ENCODE measurements around the gene DCUN1D3. TPM values are rescaled to one million over a fixed set of nuclear protein-coding genes. Genes with fewer than 3 reads are reported as not detected.
"Not testable (repeated sequence)": the region's sequence is repeated elsewhere in the genome, so short reads cannot be mapped to it uniquely, and the experiment has no call there.

DCUN1D3 gene, protein sequence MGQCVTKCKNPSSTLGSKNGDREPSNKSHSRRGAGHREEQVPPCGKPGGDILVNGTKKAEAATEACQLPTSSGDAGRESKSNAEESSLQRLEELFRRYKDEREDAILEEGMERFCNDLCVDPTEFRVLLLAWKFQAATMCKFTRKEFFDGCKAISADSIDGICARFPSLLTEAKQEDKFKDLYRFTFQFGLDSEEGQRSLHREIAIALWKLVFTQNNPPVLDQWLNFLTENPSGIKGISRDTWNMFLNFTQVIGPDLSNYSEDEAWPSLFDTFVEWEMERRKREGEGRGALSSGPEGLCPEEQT
- 10 to 100 TPM; 18.3 to 37.4 (median 27.8) TPM for total RNA-seq

DNA sequence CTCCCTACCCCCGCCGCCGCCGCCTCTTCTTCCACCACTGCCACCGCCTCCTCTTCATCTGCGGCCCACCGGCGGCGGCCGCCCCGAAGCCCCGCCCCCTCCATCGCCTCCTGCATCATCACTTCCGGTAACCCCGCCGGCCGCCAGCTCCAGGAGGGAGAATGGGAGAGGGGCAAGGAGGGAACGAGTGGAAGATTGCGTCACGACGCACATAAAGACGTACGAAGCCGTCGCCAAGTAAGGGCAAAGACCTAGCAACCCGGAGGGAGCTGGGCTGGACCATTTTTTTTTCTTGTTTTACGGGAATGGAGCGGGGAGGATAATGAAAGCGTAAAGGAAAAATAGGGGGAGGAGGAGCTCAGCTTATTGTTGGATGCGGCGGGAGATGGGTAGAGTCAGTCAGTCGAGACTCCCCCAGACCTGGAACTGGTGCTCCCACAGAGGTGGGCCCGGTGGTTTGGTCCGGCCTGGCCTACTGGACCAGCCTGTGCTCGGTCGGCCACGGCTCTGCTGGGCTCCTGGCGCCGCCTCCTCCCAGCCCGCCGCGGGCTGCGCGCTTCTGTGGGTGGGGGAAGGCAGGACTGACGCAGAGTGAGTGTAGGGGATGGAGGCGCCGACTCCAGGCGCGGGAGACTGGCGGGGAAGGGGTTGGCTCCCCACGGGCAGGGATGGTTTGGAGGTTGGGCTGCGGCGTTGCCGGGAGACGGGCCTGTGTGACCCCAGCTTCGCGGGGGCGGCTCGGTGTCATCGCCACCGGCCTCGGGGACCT is at the start of gene DCUN1D3, which contains the start of gene LYRM1:
Gene DCUN1D3, minus strand, starts transcription at position 60 of the 769 bp plus-strand sequence. CDS start 37,820 bp downstream, outside the sequence.
Gene LYRM1, plus strand, starts transcription at position 473 of the 769 bp plus-strand sequence. CDS start 14,785 bp downstream, outside the sequence.
- Histone ChIP-seq H3K4me1 (peaks cover 67 to 84% (median 77%) of the 10 kb centered on the region in 4 donors), H3K27me3 (no peaks in the 10 kb centered on the region), H3K9me3 (no peaks in the 10 kb centered on the region), H3K36me3 (peaks cover 0 to 18% (median 10%) of the 10 kb centered on the region in 4 donors), H3K4me3 (peak within 1 kb of the TSS; percentile 60 to 96 (median 76)), H3K27ac (replicated peaks in 1 of 4) (peak within 1 kb of the TSS; percentile 93 to 99 (median 99))
- intact Hi-C loops (cut with DNase I) = loop anchor here (1.0 kb wide), 1 partner anchor 49 kb away; no protein-coding TSS in a partner anchor
- TF ChIP-seq EP300 (IDR thresholded peaks at IDR 0.05) (peak; percentile 83), POLR2AphosphoS5 (IDR thresholded peaks at IDR 0.05) (peak in 1 of 2 donors; percentile 83), POLR2A (IDR thresholded peaks at IDR 0.05; ENCODE audit: low read depth) (peak; percentile 88)
- TF ChIP-seq, protein P1, sequence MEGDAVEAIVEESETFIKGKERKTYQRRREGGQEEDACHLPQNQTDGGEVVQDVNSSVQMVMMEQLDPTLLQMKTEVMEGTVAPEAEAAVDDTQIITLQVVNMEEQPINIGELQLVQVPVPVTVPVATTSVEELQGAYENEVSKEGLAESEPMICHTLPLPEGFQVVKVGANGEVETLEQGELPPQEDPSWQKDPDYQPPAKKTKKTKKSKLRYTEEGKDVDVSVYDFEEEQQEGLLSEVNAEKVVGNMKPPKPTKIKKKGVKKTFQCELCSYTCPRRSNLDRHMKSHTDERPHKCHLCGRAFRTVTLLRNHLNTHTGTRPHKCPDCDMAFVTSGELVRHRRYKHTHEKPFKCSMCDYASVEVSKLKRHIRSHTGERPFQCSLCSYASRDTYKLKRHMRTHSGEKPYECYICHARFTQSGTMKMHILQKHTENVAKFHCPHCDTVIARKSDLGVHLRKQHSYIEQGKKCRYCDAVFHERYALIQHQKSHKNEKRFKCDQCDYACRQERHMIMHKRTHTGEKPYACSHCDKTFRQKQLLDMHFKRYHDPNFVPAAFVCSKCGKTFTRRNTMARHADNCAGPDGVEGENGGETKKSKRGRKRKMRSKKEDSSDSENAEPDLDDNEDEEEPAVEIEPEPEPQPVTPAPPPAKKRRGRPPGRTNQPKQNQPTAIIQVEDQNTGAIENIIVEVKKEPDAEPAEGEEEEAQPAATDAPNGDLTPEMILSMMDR (IDR thresholded peaks at IDR 0.05) = no peak
- peak; percentile 99 for DNase-seq (ENCODE audit: extremely low spot score)
- WGBS = under 1% methylated on average over 27 of the region's 62 CpGs

DNA sequence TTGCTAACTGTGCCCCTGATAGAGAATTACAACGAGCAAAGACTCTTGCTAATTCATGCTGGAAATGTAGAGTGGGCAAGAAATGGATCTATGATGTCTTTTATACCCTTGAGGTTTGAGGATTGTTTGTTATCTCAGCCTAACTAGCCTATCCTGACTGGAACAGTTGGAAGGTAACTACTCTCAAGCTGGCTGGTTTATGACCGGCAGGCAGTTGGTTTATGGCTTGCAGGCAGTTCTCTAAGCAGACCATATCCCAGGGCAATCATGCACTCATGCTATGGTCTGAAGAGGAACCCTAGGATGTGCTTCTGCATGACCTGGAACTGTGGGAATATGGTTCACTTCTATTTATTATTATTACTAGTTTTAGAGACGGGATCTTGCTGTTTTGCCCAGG is 49.5 kb upstream of the DCUN1D3 start:
- intact Hi-C loops (cut with DNase I) = loop anchor here (10.0 kb wide), 1 partner anchor 105 kb away; no protein-coding TSS in a partner anchor
- Histone ChIP-seq H3K4me3 (no peak overlapping the region), H3K9me3 (no peaks in the 10 kb centered on the region), H3K27ac (replicated peaks in 1 of 4) (no peak overlapping the region), H3K36me3 (no peaks in the 10 kb centered on the region), H3K27me3 (no peaks in the 10 kb centered on the region), H3K4me1 (no peaks in the 10 kb centered on the region)
- 77% methylated on average over 3 of the region's 3 CpGs for WGBS
- DNase-seq (ENCODE audit: extremely low spot score) = no peak
- TF ChIP-seq POLR2A (IDR thresholded peaks at IDR 0.05; ENCODE audit: low read depth) = no peak
- TF ChIP-seq EP300 (IDR thresholded peaks at IDR 0.05) = no peak
- no peak for TF ChIP-seq POLR2AphosphoS5 (IDR thresholded peaks at IDR 0.05)
- TF ChIP-seq, protein P1 (IDR thresholded peaks at IDR 0.05) = no peak

DNA sequence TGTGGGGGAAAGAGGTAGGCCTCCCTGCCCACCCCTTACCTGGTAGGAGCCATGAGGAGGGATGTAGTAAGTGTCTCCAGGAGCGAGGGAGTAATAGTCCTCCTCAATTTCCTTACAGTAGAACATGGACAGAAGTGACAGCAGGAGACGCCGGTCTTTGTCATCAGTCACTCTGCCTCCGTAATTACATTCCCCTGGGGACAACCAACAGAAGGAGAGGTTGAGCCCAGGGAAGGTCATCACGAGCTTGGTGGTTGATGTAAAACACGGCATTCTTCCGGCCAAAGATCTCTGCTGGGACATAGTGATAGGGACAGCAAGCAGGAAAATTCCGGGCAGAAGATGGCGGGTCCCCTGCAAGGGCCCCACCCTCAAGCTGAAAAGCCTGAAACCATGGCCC is 48.3 kb upstream of the DCUN1D3 start:
- 90% methylated on average over 9 of the region's 9 CpGs for WGBS
- no peak for TF ChIP-seq EP300 (IDR thresholded peaks at IDR 0.05)
- TF ChIP-seq, protein P1 (IDR thresholded peaks at IDR 0.05) = no peak
- no peak for TF ChIP-seq POLR2A (IDR thresholded peaks at IDR 0.05; ENCODE audit: low read depth)
- no peak for TF ChIP-seq POLR2AphosphoS5 (IDR thresholded peaks at IDR 0.05)
- Histone ChIP-seq H3K27ac (replicated peaks in 1 of 4) (no peak overlapping the region), H3K36me3 (no peaks in the 10 kb centered on the region), H3K4me1 (no peaks in the 10 kb centered on the region), H3K9me3 (no peaks in the 10 kb centered on the region), H3K27me3 (no peaks in the 10 kb centered on the region), H3K4me3 (no peak overlapping the region)
- DNase-seq (ENCODE audit: extremely low spot score) = no peak
- intact Hi-C loops (cut with DNase I) = loop anchor here (10.0 kb wide), 1 partner anchor 104 kb away; no protein-coding TSS in a partner anchor

DNA sequence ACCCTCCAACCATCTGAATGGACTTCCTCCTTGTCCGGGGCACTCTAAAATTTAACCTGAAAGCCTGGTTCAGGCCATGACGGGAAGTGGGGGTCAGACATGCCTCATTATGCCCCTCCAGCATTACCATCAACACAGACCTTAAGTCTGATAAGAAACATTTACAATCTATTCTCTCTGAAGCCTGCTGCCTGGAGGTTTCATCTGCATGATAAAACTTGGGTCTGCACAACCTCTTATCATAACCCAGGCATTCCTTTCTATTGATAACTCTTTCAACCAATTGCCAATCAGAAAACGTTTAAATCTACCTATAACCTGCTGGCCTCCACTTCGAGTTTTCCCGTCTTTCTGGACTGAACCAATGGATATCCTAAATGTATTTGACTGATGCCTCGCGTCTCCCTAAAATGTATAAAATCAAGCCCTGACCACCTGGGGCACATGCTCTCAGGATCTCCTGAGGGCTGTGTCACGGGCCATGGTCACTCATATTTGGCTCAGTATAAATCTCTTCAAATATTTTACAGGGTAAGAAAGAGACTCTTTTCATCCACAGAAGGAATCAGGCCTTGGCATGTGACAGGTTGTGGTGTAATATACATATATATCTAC is 46.0 kb upstream of the DCUN1D3 start:
- no peak overlapping the region for H3K4me3 ChIP-seq
- WGBS = 89% methylated on average over 8 of the region's 8 CpGs
- H3K27me3 ChIP-seq = no peaks in the 10 kb centered on the region
- no peaks in the 10 kb centered on the region for H3K36me3 ChIP-seq
- TF ChIP-seq POLR2A (IDR thresholded peaks at IDR 0.05; ENCODE audit: low read depth) (no peak), POLR2AphosphoS5 (IDR thresholded peaks at IDR 0.05) (no peak)
- H3K4me1 ChIP-seq = no peaks in the 10 kb centered on the region
- intact Hi-C loops (cut with DNase I) = loop anchor here (10.0 kb wide), 1 partner anchor 101 kb away; no protein-coding TSS in a partner anchor
- no peak overlapping the region for H3K27ac ChIP-seq (replicated peaks in 1 of 4)
- H3K9me3 ChIP-seq = no peaks in the 10 kb centered on the region
- no peak for DNase-seq (ENCODE audit: extremely low spot score)

DNA sequence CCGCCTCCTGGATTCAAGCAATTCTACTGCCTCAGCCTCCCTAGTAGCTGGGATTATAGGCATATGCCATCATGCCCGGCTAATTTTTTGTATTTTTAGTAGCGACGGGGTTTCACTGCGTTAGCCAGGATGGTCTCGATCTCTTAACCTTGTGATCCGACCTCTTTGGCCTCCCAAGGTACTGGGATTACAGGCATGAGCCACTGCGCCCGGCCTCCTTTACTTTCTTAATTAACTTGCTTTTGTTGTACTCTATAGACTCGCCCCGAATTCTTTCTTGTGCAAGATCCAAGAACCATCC is 45.4 kb upstream of the DCUN1D3 start:
- not testable (repeated sequence) for H3K36me3 ChIP-seq; H3K27me3 ChIP-seq; H3K27ac ChIP-seq (replicated peaks in 1 of 4); H3K4me3 ChIP-seq; H3K4me1 ChIP-seq; H3K9me3 ChIP-seq; DNase-seq (ENCODE audit: extremely low spot score)
- 95% methylated on average over 11 of the region's 11 CpGs for WGBS
- intact Hi-C loops (cut with DNase I) = loop anchor here (10.0 kb wide), 1 partner anchor 101 kb away; no protein-coding TSS in a partner anchor

Data from esophagus muscularis mucosa (tissue), 4 donors.